GM19193 (cell line): ENCODE results near the gene LUZP2.

Source experiments
- POLR2A ChIP-seq: IDR thresholded peaks from 4 replicates; pipeline ENCODE4 v1.6.1; 2011; ENCODE audit not compliant: insufficient read depth, insufficient read length; ENCODE audit errors: extremely low read depth

LUZP2 gene

DNA sequence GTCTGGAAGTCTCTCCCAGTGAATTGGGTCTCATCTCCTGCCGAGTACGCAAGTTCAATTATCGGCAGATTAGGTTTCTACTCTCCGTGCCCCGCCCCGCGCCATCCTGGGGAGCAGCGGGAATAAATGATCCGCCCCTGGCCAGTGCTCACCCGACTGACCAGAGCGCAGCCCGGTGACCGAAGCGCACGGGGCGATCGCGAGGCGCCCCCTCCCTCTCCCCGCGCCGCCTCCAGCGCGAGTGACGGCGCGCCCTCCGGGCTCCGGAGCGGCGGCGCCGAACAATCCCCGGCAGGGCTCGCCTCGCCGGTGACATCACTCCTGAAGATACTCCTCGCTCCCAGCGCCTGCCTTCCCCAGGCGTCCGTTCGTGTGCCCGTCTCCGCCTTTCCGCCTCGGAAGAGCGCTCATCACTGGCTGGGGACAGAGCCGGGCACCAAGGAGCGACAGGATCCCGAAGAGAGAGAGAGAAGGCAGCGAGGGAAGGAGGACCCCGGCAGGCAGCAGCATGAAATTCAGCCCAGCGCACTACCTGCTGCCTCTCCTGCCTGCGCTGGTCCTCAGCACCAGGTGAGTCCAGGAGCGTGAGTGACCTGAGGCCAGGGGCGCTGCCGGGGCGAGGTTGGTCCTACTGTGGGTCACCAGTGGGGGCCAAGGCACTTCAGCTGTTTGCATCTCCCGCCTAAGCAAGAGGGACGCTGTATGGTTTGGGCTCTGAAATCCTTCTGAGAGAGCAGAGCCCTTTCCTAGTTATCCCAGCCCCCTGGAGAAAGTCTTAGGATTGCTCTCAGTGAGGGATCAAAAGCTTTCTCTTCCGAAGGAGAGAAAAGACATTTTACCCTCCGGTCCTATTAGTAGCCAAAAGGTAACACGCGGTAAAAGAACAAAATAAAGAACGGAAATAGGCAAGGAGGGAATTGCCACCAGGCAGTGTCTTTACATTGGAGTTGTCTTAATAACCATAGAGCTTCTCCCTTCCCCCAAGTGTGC, at the start of gene LUZP2:
TSS of gene LUZP2 (plus strand) at position 318 of the 990 bp plus-strand sequence.
- no peak for TF ChIP-seq POLR2A

DNA sequence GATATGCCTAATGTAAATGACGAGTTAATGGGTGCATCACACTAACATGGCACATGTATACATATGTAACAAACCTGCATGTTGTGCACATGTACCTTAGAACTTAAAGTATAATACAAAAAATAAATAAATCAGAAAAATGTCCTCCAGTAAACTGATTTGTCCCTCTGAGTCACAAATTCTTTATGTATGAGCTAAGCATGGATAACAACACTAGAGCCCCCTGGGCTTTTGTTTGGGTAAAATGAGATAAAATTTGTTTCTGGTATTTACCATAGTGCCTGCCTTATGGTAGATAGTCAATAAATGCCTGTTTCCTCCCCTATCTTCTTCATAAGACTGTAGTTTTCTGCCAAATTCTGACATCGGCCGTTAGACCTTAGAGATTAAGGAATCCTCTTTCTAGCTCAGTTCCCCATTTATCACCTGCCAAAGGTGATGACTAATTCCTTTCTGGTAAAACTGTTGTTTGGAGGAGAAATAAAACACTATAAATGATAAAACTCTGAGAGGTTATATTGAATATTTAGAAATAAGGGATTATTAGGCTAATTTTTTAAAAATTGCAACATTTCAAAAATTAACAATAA, 43.6 kb upstream of the LUZP2 start:
- no peak for TF ChIP-seq POLR2A

DNA sequence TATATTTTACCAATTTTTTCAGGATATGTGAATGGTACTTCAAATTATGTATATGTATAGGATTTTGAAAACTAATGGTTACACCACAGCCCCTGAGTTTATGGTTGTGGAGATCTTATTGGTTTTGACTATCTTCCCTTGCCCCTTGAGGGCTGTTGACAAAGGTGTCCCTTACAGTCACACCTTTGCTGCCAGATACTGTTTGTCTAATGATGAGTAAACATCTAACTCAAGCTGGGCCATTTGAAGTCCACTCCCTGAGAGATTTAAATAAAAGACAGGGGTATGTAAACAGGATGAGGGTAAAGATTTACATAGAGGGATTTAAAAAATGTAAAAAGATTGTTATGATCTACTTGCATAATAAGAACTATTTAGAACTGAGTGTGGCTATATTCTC, 38.9 kb upstream of the LUZP2 start:
- no peak for TF ChIP-seq POLR2A

DNA sequence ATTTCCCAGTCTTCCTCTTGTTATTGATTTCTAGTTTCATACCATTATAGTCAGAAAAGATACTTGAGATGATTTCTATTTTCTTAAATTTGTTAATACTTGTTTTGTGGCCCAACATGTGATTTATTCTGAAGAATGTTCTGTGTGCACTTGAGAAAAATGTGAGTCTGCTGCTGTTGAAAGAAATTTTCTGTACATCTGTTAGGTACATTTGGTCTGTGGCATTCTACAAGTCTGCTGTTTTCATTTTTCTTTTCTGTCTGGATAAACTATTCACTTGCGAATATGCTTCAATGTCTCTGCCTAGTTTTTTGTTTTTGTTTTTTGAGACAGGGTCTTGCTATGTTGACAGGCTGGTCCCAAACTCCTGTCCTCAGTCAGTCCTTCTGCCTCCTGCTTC, 26.4 kb upstream of the LUZP2 start:
- TF ChIP-seq POLR2A: no peak

DNA sequence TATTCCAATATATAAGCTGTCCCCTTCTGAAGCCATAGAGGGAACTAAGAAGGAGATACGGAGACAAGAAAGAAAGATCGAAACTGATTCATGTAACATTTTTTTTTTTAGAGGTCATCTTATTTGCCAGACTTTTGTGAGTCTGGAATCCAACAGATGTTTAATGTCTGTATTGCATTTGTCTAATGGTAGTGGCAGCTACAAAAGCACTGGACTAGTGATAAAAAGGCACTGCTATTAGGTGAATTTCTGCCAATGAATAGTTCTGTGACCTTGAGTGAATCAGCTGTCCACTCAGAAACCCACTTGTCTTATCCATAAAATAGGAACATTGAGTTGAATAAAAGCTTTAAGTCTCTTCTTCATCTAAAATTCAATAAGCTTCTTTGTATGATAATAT, 25.8 kb upstream of the LUZP2 start:
- no peak for TF ChIP-seq POLR2A

DNA sequence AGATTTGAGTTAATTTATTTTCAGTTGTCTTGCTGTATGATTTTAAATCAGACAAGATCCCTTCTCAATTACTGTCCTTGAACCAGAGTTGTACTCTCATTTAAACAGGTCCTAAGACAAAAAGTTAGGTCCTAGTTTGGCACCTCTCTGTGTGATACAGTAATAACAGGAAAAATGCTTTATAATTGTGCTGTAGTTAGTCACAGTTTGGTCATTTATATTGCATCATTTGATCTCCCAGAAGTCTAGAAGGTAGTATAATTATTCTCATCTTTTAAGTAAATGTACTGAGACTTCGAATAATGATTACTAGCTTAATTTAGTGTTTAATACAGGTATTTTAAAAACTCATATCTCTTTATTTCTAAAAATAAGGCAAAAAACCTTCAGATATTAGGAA, 18.1 kb upstream of the LUZP2 start:
- TF ChIP-seq POLR2A: no peak

DNA sequence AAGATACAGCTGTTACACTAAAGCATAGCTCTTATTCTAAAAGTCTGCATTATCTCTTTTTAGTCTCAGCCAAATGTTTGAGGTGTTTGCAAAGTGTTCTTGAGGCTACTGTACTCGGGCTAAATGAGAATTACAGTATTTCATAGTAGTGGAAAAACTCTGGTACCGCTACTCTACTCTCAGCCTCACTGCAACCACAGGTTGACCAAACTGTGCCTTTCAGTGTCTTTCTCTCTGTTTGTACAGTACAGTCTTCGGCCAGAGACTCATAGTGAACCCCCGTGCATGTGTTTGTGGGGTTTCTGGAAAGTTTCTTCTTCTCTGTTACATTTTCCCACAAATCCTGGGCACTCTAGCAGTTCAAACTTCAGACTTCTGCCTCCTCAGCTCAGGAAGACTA, 7.4 kb upstream of the LUZP2 start:
- TF ChIP-seq POLR2A: no peak

DNA sequence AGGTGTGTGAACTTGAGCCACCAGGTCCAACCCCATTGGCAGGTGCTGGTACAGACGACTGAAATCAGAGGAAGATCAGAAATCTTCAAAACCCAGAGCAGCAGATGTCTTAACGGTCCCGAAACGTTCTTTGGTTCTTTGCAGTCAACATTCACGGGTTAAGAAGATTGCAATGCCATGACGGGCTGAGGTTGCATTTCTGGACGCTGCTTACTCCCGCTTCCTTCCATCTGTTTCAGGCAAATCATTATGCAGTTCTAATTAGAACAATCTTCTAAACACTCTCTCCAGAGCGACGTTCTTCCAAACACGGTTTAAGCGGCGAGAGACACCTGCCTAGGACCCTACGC, 492 bp upstream of the LUZP2 start:
- no peak for TF ChIP-seq POLR2A

DNA sequence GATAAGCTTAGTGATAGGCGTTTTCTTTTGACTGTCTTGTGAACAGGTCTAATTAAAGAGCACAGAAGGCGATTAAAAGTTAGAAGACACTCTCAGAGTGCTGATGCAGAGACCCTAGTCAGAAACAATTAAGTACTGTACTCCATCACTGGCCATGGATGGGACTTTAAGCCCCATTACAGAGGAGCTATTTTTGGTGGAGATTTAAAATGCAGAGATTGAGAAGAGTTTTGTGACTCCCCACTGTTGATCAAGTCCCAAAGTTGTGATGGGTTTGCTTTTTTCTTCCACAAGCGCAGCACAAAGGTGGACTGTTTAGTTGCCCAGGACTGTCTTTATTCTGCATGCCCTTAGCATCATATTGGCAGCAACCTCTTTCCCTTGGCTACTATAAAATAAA, 978 bp downstream of the LUZP2 start:
- no peak for TF ChIP-seq POLR2A

DNA sequence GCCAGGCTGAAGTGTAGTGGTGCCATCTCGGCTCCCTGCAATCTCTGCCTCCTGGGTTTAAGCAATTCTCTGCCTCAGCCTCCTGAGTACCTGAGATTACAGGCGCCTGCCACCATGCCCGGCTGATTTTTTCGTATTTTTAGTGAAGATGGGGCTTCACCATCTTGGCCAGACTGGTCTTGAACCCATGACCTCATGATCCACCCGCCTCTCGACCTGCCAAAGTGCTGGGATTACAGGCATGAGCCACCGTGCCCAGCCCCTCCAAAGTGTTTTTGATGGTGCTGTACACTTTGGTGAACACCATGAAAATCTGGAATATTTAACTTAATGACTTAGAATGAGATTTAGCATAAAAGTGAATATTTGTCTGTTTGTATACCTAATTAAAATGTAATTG, 5.6 kb downstream of the LUZP2 start:
- no peak for TF ChIP-seq POLR2A

DNA sequence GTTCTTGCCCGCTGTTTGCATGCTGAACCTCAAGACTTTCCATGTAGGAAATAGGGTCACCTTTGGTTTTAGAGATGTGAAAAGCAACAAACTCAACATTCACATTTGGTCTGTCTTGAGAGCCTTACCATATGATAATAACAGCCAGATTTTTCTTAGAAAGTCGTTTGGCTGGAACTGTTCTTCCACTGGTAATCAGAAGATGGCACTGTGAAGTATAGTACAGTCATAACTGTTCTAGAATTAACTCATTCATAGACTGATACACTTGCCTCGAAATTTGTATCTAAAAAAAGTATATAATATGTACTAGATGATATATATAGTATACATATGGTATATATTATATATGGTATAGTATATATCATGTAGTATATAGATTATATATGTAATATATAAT, 12.3 kb downstream of the LUZP2 start:
- TF ChIP-seq POLR2A: no peak

DNA sequence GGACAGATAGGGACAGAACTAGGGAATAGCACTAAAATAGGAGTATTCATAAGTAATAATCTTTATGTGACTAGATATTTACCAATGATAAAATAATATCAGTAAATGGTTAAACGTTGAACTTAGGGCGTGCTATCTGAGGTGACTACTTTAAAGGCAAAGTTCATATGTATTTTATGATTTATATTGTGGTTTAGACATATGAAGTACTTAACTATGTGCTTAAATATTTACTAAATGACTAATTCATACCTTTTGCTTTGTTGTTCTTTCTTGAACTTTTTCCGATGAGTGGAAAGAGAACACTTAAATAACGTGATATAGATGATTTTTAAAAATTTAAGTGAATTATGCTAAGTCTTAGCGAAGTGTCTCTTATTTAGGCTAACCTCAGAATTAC, 14.7 kb downstream of the LUZP2 start:
- no peak for TF ChIP-seq POLR2A

DNA sequence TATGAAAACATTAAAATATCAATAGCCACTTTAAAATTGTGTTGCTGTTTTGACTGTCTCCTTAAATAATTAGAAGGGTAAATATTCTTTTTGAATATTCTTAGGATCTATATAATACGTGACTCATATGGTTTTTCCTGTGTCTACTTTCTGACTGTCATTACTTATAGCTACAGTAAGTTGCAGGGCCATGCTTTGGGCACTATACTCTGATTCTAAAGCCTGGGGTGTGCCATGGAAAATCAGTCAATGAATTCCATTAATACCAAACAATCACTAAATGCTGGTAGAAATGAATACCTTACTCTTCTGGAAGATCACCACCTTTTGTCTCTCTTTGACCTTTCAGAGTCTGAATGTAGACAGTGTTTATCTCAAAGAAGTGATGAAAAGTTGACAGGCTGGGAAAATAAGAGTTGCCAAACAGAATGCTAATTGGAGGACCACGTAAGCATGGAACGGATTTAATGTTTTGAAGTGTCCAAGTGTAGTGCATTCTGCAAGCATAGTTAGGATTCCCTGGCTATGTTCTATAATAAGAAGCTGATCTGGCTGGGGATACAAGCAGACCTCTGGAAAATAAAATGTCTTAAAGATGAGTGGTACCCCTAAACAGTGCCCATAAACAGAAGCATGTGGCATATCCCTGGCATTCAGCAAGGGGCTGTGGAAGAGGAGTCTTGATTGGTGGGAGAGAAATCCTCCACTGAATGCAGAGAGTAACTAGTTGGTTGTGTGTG, 16.8 kb downstream of the LUZP2 start:
- TF ChIP-seq POLR2A: no peak

DNA sequence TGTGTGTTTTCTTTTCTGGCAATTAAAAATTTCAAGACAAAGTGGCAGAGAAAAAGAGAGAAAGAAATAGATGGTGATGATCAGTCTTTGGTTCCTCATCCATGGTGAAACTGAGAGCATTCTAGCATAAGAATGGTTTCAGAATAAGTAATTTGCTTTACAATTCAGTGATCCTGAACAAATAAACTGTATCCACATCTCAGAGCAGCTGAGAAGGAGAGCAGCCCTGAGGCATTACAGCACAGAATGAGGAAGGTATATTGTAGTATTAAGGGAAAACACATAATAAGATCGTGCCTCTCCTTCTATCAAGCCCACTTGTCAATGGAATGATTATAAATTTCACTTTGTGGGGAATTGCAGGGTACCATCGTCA, 17.4 kb downstream of the LUZP2 start:
- TF ChIP-seq POLR2A: no peak

DNA sequence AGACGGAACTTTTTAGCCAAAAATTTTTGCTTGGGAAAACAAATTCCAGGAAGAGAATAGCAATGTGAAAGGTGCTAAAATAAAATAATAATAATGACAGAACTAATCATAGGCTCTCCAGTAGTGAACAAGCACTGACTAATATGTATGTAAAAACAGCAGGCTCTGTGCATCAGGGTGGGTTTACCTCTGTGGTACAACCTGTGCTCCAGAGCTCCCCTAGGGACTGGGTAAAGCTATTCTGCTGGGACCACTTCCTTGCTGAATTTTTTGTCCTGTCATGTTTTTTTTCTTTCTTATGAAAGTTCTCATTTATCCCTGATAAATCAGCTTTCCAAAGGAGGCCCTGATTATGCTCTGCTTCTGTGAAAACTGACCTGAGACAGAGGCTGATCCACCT, 18.8 kb downstream of the LUZP2 start:
- no peak for TF ChIP-seq POLR2A

DNA sequence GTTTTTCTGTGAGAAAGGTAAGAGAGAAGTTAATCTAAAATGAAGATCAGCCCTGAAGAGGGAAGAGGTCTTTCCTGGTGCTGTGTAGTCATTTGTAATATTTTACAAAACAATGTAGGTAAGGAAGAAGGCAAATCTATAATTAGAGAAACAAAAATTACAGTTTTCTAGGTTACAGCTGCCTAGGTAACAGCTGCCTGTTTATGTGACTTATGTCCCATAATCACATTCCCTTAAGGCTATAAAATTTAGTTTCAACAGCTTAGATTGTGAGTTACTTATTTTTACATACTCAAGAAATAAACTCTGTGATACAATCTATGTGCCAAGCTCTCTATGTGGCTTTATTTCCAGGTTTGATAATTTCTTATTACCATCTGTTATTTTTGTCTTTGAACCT, 19.8 kb downstream of the LUZP2 start:
- no peak for TF ChIP-seq POLR2A
